Measurements from ENCODE around the gene ENOX1.
A peak's percentile ranks its signal among the peaks of the same experiment; 100 is the strongest.
"Not testable (repeated sequence)": the region's sequence is repeated elsewhere in the genome, so short reads cannot be mapped to it uniquely, and the experiment has no call there.

The ENOX1 gene

GRCh38 chr13:43786766-43787517 lies at the start of gene ENOX1:
Gene ENOX1, minus strand, starts transcription at chr13:43786972.
- DNase-seq, result peak; percentile 11

- no peak for DNase-seq
Observed at GRCh38 chr13:43835701-43836100, 48.9 kb upstream of the ENOX1 start.

GRCh38 chr13:43831088-43831487 lies 44.3 kb upstream of the ENOX1 start:
- no peak for DNase-seq

- no peak for DNase-seq
Observed at GRCh38 chr13:43830497-43830881, 43.7 kb upstream of the ENOX1 start.

- DNase-seq, result not testable (repeated sequence)
Observed at GRCh38 chr13:43824656-43825055, 37.9 kb upstream of the ENOX1 start.

- DNase-seq, result no peak
Observed at GRCh38 chr13:43822969-43823368, 36.2 kb upstream of the ENOX1 start.

GRCh38 chr13:43816401-43816889 lies 29.7 kb upstream of the ENOX1 start:
- no peak for DNase-seq

- no peak for DNase-seq
Observed at GRCh38 chr13:43815204-43815603, 28.4 kb upstream of the ENOX1 start.

GRCh38 chr13:43808676-43809075 lies 21.9 kb upstream of the ENOX1 start:
- no peak for DNase-seq

GRCh38 chr13:43805681-43806128 lies 18.9 kb upstream of the ENOX1 start:
- no peak for DNase-seq

GRCh38 chr13:43805071-43805468 lies 18.3 kb upstream of the ENOX1 start:
- no peak for DNase-seq

- DNase-seq, result peak; percentile 26
Observed at GRCh38 chr13:43804461-43805070, 17.8 kb upstream of the ENOX1 start.

GRCh38 chr13:43802511-43802910 lies 15.7 kb upstream of the ENOX1 start:
- DNase-seq, result no peak

- DNase-seq, result no peak
Observed at GRCh38 chr13:43800828-43801227, 14.1 kb upstream of the ENOX1 start.

GRCh38 chr13:43799191-43799590 lies 12.4 kb upstream of the ENOX1 start:
- no peak for DNase-seq

GRCh38 chr13:43797869-43798268 lies 11.1 kb upstream of the ENOX1 start:
- no peak for DNase-seq

GRCh38 chr13:43797159-43797558 lies 10.4 kb upstream of the ENOX1 start:
- DNase-seq, result no peak

- DNase-seq, result no peak
Observed at GRCh38 chr13:43794416-43794815, 7.6 kb upstream of the ENOX1 start.

- no peak for DNase-seq
Observed at GRCh38 chr13:43792076-43792881, 5.5 kb upstream of the ENOX1 start.

GRCh38 chr13:43787997-43788396 lies 1.2 kb upstream of the ENOX1 start:
- DNase-seq, result no peak

- no peak for DNase-seq
Observed at GRCh38 chr13:43787518-43787891, 733 bp upstream of the ENOX1 start.

- no peak for DNase-seq
Observed at GRCh38 chr13:43786472-43786765, 353 bp downstream of the ENOX1 start.

GRCh38 chr13:43785650-43786471 lies 911 bp downstream of the ENOX1 start:
- DNase-seq, result peak; percentile 5
